ENCODE data around the gene TNRC18. TPM values are rescaled to one million over a fixed set of nuclear protein-coding genes. Genes with fewer than 3 reads are reported as not detected.

The TNRC18 gene
- total and polyA plus RNA-seq, 9 of the 15 experiments (the other 6 are each of a cell fraction or from before 2014, with no cell fraction given) = 0.03 to 43.2 (median 18.0) TPM

GRCh38 chr7:5420881-5421713, 2.5 kb downstream of the TNRC18 start (continued):
- TF ChIP-seq ZNF609 (CRISPR knock-in tag; IDR thresholded peaks at IDR 0.05; ENCODE audit: borderline replicate concordance) = no peak
- 0 out of 2 replicates have a peak, but pooled peaks have one; percentile 42 for TF ChIP-seq SIN3B (IDR thresholded peaks at IDR 0.05; ENCODE audit: low read depth)
- no peak for TF ChIP-seq DLX4 (CRISPR knock-in tag; IDR thresholded peaks at IDR 0.05)
- peak; percentile 7 for TF ChIP-seq PCBP1 (IDR thresholded peaks at IDR 0.05; ENCODE audit: low read depth, low read length, poor library complexity, severe bottlenecking)
- TF ChIP-seq RBBP5 (IDR thresholded peaks at IDR 0.05; ENCODE audit: borderline replicate concordance, insufficient read depth, low read length, poor library complexity, severe bottlenecking) = peak; percentile 53
- no peak for TF ChIP-seq PREB (CRISPR knock-in tag; IDR thresholded peaks at IDR 0.05)
- no peak for TF ChIP-seq FOS (IDR thresholded peaks at IDR 0.05; ENCODE audit: extremely low read depth, insufficient read length)
